Ramos (cell line): ENCODE measurements around the gene TLCD3B.
"Not testable (repeated sequence)": the region's sequence is repeated elsewhere in the genome, so short reads cannot be mapped to it uniquely, and the experiment has no call there.

Source experiments
- in situ Hi-C: fragments of 300-500 bp; cut with MboI; formaldehyde crosslinking; loops from one replicate; pipeline ENCODE4 v1.14.3; 2022; ENCODE audit warnings: low sequenced_read_pairs; ENCODE audit not compliant: unreplicated experiment

Gene TLCD3B

GRCh38 chr16:30063893-30064728 lies 33.0 kb upstream of the TLCD3B start:
- in situ Hi-C loops: loop anchor here (10.0 kb wide), 1 partner anchor 361 kb away; no protein-coding TSS in a partner anchor

- in situ Hi-C loops: loop anchor here (10.0 kb wide), 1 partner anchor 361 kb away; no protein-coding TSS in a partner anchor
Observed at GRCh38 chr16:30063278-30063892, 32.3 kb upstream of the TLCD3B start.

- in situ Hi-C loops: loop anchor here (10.0 kb wide), 1 partner anchor 364 kb away; no protein-coding TSS in a partner anchor
Observed at GRCh38 chr16:30060836-30061554, 29.9 kb upstream of the TLCD3B start.

GRCh38 chr16:30060346-30060745 lies 29.3 kb upstream of the TLCD3B start:
- in situ Hi-C loops: loop anchor here (10.0 kb wide), 1 partner anchor 364 kb away; no protein-coding TSS in a partner anchor

- in situ Hi-C loops: no loop called here
Observed at GRCh38 chr16:30054959-30055553, 24.0 kb upstream of the TLCD3B start.

GRCh38 chr16:30054451-30054850 lies 23.4 kb upstream of the TLCD3B start:
- in situ Hi-C loops: no loop called here

- in situ Hi-C loops: no loop called here
Observed at GRCh38 chr16:30053376-30054015, 22.4 kb upstream of the TLCD3B start.

GRCh38 chr16:30052671-30053372 lies 21.8 kb upstream of the TLCD3B start:
- in situ Hi-C loops: no loop called here

GRCh38 chr16:30051518-30051917 lies 20.4 kb upstream of the TLCD3B start:
- in situ Hi-C loops: no loop called here

GRCh38 chr16:30049871-30050270 lies 18.8 kb upstream of the TLCD3B start:
- in situ Hi-C loops: no loop called here

- in situ Hi-C loops: no loop called here
Observed at GRCh38 chr16:30046588-30046987, 15.5 kb upstream of the TLCD3B start.

- in situ Hi-C loops: no loop called here
Observed at GRCh38 chr16:30046178-30046577, 15.1 kb upstream of the TLCD3B start.

- in situ Hi-C loops: no loop called here
Observed at GRCh38 chr16:30041841-30042240, 10.8 kb upstream of the TLCD3B start.

- in situ Hi-C loops: not testable (repeated sequence)
Observed at GRCh38 chr16:30040690-30041089, 9.6 kb upstream of the TLCD3B start.

- in situ Hi-C loops: no loop called here
Observed at GRCh38 chr16:30040221-30040620, 9.2 kb upstream of the TLCD3B start.

- in situ Hi-C loops: no loop called here
Observed at GRCh38 chr16:30033270-30033669, 2.2 kb upstream of the TLCD3B start.

GRCh38 chr16:30032083-30032819 lies 1.2 kb upstream of the TLCD3B start:
- in situ Hi-C loops: no loop called here

GRCh38 chr16:30031477-30031918 lies 427 bp upstream of the TLCD3B start:
- in situ Hi-C loops: no loop called here
